GM18907 (cell line): ENCODE results near the gene RPL27.
A peak's percentile ranks its signal among the peaks of the same experiment; 100 is the strongest.

Experiments used
- ATAC-seq: cut with Tn5 transposase; IDR thresholded peaks from one replicate; pipeline ENCODE4 v1.9.1; 2021; ENCODE audit warnings: mild to moderate bottlenecking, moderate library complexity; ENCODE audit not compliant: unreplicated experiment

The RPL27 gene

DNA sequence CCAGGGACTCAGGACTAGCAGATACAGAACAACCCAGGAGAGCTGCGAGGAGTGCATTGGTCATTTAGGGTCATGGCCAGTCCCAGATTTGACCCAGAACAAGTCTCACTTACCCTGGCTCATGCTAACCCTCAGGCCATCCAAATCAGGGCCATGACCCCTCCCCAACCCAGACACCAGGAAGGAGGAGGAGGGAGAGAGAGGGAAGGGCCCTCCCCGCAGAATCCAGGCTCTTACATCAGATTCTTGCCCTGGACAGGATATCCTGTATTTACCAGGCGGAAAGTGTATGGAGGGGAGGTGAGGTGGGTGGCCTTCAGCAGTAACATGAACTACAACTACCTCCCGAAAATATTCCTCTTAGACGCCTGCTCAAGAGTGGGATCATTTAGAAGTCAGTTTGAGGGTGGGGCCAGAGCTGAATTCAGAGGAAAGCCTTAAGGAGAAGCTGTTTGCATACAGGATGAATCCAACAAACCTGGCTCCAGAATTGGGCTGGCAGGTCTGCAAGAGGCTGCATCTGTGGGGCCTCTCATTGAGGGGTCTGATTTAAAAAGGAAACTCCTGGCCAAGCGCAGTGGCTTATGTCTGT lies 21.9 kb downstream of the RPL27 start:
- no peak for ATAC-seq

DNA sequence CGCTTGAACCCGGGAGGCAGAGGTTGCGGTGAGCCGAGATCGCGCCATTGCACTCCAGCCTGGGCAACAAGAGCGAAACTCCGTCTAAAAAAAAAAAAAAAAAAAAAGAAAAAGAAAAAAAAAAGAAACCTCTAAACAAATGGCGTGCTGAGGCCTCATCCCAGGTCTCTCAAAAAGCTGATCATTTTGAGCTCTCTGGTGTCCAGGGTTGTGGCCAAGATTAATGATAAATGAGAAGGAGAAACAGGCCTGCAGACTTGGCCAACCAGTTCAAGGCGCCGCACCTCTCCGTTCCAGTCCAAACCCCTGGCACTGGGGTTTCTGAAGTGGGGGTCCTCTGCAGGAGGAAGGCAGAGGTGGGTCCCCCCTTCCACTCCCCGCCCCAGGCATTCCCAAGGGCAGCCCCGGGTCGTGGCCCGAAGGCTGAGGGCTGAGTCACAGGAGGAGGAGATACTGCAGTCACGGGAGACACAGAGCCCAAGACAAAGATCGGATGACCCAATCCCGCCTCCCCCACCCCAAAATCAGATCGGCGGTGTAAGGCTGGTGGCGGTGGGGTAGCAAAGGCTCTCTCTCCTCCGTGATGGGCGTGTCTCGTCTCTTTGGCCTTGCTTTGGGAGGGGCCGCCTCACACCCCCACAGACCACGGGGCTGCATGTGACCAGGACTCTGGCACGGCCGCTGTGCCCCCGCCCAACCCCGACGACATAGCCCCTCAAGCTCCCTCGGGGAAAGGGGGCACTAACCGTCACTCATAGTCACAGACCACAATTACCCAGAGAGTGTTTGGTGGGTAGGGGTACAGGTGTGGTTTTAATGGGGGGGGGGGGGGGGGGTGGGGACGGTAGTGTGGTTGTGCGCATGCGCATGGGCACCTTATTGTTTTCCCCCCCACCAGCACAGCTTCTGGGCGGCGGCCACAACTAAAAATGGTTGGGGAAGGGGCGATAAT lies 22.8 kb downstream of the RPL27 start:
- no peak for ATAC-seq

DNA sequence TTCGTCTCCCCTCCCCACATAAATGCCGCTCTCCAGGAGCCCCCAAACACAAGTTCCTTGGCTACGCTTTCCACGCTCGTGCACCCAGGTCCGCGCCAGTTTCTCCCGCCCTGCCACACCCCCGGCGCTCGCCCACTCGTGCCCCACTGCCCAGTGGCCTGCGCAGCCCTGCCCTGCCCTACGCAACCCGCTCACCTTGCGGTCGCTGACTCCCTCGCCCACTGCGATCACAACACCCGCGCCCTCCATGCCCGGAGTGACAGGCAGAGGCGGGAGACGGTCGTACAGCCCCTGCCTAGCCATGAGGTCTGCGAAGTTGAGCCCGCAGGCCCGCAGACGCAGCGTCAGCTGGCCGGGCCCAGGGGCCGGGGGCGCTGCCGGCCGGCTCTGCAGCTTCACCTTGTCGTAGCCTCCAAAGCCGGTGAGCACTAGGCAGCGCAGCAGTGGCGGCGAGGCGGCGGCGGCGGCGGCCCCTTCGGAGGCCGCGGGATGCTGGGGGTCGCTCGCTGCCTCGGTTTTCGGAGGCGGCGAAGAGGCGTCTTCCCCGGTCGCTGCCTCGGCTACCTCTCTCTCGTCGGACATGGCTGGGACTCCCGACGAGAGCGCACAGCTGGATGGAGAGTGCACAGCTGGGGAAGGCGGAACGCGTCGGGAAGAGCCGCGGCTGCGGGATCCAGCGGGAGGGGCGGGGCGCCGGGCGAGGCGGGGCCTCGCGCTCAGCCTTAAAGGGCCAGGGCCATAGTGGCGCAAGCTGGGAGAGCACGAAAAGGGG lies 23.7 kb downstream of the RPL27 start, which contains the start of gene VAT1:
Gene VAT1 (minus strand): TSS at position 645 of the 772 bp plus-strand sequence. CDS start 63 bp downstream, at position 582.
- ATAC-seq: peak; percentile 57

DNA sequence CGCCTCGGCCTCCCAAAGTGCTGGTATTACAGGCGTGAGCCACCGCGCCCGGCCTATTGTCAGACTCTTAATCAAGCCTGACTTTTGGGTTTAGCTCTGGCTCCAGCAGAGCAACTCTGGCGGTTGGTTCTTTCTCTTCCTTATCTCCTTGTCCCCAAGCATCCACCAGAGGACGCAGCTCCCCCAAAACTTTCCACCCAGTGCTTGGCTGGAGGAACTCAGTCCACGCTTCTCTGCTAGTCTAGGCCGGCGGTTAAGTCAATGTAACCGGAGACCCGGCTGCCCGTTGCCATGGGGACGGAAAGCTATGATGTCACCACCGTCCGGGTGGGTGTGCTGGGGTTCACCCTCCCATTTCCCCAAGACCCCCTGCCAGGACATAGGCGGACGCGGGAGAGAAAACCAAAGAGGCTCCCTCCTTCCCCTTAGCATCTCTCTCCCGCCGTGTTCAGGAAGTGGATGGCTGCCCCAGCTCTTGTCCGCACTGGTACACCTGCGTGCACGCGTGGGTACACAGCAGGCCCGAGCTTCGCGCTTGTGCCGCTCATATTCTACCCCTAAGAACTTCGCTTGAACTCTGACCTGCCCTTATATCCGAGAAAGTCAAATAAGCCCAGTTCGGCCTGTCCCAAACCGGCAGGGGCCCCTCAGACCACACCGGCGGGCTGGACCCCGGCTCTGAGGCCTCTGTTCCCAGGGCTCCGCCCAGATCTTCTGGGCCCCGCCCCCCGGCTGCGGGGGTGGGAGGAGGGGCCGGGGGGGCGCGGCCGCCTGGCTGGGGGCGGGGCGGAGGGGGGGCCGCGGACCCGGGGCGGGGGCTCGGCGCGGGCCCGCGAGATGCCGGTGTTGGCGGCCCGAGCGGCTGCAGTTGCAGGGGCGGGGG lies 26.4 kb downstream of the RPL27 start, which contains the start of gene RND2:
Gene RND2 (plus strand): TSS at position 825 of the 883 bp plus-strand sequence. CDS start 117 bp downstream, outside the sequence.
- ATAC-seq: peak; percentile 43

DNA sequence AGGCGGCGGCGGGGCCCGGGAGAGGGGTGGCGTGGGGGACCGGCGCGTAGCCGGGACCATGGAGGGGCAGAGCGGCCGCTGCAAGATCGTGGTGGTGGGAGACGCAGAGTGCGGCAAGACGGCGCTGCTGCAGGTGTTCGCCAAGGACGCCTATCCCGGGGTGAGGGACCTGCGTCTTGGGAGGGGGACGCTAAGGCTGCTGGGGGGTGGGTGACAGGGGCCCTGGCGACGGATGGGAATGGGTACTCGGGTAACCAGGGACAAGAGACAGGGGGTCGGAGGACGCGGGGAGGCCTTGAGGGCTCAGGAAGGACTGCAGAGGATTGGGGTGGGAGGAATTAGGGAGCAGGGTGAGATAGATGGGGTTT lies 27.1 kb downstream of the RPL27 start:
- no peak for ATAC-seq

DNA sequence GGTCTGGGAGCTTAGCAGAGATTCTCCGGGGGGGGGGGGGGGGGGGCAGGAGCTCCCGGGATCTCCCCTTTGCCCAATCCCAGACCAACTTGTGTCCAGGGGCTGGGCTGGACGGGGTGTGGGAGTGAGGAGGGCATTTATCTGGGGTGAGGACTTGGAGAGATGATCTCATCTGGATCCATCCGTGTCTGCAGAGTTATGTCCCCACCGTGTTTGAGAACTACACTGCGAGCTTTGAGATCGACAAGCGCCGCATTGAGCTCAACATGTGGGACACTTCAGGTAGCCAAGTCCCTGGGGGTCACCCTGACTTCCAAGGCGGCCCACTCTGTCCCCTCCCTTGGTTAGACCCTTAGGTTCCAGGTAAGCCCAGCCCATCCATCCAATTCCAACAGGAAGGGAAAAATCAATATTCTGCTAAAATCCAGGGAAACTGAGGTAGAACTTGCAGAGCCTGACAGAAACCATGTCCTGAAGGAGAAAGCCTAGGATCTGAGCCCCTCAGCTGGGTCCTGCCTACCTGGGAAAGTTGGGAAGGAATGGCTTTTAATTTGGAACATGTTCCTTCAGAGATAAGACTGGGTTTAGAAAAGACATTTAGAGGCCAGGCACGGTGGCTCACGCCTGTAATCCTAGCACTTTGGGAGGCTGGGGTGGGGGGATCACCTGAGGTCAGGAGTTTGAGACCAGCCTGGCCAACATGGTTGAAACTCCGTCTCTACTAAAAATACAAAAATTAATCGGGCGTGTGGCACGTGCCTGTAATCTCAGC lies 27.7 kb downstream of the RPL27 start:
- no peak for ATAC-seq

DNA sequence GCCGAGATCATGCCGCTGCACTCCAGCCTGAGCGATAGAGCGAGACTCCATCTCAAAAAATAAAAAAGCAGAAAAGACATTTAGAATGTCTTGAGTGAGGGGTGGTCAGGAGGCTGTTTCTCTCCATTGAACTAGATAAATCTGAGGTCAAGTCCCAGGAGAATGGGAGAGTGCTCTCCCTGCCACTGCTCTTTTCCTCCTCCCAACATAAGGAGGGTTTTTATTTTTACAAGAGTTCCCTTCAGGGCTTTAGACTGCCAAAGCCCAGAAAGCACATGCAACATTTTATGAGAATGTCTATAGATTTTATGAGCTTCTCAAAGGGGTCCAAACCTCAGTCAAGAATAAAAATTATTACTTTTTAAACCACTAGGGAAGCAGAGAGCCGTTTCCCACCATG lies 28.4 kb downstream of the RPL27 start:
- no peak for ATAC-seq

DNA sequence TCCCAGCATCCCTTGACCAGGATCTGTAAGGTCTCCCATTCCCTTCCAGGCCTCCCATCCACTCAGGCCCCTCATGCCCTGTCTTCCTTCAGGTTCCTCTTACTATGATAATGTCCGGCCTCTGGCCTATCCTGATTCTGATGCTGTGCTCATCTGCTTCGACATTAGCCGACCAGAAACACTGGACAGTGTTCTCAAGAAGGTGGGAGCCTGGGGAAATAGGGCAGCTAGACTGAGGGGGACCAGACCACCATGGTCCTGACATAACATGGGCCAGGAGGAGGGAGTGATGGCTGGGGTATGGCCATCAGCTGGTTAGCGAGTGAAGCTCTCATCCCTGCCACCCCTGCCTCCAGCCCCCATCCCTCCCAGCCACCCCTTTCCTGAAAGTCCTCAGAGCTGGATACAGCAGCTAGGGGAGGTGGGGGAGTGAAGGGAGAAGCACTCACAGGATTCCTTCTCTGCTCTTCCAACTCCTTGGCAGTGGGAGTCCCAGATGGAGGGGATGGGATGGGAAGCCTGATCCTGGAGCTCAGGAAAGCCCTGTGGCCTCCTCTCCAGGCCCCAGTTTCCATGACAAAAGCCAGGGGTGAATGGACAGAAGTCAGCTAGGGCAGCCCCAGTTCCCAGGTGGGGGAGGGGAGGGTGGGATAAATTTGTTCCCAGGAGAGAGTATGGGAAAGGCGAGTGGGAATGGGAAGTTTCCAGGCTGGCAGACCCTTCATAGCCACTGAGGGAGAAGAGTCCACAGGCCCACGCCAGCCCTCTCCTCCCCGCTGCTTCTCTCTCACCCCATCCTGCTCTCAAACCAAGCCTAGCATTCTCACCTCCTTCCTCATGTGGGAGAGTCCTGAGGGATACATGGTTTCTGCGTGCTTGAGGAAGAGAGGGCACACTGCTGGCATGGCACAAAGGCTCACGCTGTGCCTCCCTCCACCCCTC lies 29.1 kb downstream of the RPL27 start:
- ATAC-seq: no peak

DNA sequence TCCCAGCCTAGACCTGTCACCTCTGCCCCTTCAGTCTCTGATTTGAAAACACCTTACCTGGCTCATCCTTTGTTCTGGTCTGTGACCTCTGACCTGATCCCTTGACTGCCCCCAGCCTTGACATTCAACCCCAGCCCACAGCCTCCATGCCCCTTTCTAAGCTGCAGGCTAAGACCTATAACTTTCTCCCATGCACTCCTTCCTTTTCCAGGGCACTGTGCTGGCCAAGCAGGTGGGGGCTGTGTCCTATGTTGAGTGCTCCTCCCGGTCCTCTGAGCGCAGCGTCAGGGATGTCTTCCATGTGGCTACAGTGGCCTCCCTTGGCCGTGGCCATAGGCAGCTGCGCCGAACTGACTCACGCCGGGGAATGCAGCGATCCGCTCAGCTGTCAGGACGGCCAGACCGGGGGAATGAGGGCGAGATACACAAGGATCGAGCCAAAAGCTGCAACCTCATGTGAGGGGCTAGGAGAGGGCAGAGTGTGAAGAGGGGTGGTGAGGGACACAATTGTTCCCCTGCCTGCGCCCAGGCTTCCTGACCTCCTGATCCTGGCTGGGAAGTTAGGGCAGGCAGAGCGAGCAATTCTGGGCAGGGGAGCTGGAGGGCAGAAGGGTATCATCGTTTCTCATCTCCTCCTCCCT lies 30.1 kb downstream of the RPL27 start:
- no peak for ATAC-seq

DNA sequence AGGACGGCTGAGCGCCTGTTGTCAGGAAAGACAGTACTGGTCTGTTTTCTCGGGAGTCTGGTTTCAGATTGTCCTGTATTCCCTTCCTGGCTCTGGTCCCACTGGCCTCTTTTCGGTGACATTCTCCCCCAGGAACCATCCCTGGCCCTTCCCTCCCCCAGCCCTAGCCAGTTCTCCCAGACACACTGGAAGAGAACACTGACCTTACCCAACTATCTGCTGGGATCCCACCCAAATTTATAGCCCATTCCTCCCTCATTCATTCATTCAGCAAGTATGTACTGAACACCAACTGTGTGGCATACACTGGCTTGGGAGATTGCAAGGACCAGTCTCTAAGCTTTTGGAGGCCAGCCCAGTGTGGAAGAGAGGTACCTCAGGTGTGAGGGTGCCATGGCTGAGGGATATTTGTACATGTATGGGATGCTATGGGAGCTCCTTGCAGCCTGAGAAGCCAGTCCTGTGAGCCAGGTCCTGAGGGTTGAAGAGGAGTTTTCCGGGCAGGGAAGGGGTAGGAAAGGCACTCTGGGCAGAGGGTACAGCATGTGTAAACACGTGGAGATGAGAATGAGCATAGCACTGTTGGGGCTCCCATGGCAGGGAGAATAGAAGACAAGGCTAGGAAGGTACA lies 32.0 kb downstream of the RPL27 start:
- ATAC-seq: no peak

DNA sequence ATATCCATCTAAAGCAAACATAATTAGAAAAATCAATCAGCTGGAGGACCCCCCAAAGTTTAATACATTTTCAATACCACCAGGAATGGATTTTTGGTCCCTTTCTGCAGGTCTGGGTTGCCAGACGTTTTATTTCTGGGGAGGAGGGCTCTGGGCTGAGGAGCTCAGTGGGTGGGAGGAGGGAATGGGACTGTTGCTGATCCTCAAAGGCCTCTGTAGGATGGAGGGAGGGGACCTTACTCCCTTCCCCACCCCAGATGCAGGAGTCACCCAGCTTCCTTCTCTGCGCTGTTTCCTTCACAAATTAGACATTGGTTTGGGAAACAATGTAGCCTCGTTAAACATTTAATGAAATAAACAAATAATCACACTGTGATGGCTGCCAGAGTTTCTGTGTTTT lies 33.4 kb downstream of the RPL27 start:
- no peak for ATAC-seq

DNA sequence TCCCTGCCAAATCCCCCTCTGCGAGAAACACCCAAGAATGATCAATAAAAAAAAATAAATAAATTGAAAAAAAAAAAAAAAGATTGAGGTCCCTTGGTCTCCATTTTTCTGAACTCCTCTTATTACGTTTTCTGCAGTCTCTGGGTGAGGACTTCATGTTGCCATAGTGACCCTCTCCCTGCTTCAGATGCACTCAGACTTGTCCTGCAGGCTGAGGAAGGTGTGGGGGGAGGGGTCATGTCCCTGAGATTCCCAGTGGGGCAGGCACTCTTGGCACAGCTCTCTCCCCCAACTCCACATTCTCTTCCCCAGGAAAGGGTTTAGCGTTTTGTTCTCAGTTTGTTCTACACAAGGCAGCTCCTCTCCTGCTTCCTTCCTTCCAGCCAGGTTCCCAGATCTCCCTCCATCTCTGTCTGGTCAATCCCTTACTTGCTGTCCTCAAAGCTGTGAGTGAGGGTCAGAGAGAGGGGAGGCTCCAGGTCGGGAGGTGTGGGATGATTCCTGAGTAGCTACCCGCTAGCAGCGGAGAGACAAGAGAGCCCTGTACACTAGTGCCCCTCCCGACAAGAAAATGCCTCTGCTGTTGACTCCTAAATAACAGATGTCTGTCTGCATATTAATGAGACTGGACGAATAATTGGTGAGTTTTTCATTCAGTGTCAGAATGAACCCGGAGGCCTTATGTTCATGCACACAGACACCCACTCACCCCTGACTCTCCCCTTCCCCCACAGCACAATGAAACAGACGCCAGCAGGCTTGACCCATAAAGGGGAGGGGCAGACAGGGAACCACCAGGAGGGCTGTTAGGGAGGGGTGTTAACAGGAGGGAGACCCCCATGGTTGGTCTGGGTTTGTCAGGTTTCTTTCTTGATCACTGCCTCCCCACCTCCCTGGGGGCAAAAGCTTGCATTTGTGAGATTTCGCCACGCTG lies 36.0 kb downstream of the RPL27 start:
- no peak for ATAC-seq

DNA sequence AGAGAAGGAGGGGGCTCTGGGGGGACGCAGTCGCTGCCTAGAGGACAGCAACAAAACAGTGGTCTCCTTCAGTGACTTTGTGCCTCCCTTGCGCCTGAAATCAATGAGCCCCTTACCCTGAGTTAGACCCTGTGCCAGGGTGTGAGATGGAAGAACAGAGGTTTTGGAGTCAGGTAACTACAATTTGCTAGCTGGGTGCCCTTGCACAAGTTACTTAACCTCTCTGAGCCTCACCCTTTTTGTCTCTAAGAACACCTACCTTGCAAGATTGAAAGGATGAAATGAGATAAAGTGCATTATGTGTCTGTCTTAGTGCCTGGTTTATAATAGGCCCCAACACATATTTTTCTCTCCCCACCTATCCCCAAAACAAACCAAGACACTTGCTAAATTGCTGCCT lies 36.7 kb downstream of the RPL27 start:
- ATAC-seq: no peak

DNA sequence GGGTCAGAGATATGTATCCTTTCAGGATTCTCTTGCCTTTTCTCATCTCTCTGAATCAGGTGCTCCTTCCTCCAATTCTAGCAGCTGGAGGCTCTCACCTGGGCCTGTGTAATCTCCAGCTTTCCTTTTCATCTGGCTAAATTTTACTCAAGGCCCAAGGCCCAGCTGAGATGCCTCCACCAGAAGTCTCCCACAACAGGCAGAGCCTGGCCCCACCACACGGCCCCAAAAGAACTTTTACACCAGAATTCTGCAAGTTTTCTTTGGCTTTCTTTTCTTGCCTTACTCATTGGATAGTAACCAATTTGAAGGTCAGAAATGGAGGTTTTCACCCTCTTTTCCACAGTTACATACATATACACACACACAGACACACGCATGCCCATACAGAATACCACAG lies 41.4 kb downstream of the RPL27 start:
- ATAC-seq: no peak

DNA sequence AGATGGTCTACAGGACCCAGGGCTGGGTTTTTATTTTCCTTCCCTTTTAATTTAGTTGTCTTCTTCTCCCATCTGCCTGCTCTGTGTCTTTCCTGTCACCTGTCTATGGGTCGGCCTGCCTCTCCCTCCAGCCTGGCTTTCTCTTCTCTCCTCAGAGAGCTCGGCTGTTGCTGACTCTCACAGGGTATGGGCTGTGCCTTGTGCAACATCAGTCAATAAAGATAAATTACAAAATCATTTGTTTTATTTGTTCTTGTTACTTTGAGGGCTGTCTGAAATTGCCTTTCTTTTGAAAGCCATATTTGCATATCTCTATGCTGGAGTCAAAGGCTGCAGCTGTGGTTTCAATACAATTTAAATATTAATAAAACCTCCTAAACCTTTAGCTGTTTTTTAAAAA lies 42.4 kb downstream of the RPL27 start:
- ATAC-seq: no peak

DNA sequence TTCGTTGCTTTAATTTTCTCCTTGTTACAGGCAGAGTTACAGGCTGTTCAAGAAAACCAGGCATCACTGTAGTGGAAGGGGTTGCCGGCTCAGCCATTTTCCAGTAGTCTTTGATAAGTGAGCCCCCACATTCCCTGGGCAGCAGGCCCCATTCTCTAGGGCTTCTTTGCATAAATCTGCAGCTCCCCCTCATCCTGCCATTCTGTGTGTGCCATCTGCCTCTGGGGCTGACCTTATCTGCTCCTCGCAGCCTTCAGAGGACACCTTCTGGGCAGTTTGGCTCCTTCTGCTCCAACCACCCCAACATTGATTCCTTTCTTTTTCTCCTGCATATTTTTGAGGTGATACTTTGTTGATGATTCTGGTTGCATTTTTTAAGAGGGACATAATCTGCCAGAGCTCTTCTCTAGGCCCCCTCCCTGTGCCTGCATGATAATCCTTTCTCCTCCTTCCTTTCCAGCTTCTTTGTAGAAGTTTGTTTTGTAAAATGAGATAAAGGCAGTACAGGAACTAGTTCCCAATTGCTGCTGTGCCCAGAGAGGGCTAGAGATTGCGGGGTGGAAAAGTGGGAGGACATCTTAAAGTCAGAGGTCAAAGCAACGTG lies 43.9 kb downstream of the RPL27 start:
- no peak for ATAC-seq
